B cell (primary cell): Measurements from ENCODE around the gene NIPSNAP2. TPM values are rescaled to one million over a fixed set of nuclear protein-coding genes. Genes with fewer than 3 reads are reported as not detected.

Source experiments
- ATAC-seq: fragments of 200-7000 bp; cut with Tn5 transposase; one replicate; pipeline ENCODE4 v1.10.0; 2021; ENCODE audit warnings: low read depth, mild to moderate bottlenecking, moderate number of reproducible peaks, moderate library complexity
- CTCF ChIA-PET: fragments of 350-600 bp; sonication (Branson Sonifier 250); formaldehyde crosslinking; loops from one replicate; lab custom pipeline; 2021; ENCODE audit warnings: antibody characterized with exemption, inconsistent platforms; lab: Charles Lee
- POLR2A ChIA-PET: fragments of 350-600 bp; sonication (Branson Sonifier 250); formaldehyde crosslinking; loops from one replicate; lab custom pipeline; 2021; ENCODE audit warnings: antibody characterized with exemption; lab: Charles Lee
- DNase-seq: peaks from one replicate; pipeline ENCODE4 v3.0.0; 2013
- H2AFZ ChIP-seq: 2 replicates; pipeline ENCODE4 v1.6.1; 2012; ENCODE audit warnings: mild to moderate bottlenecking, low read depth, low read length; ENCODE audit not compliant: insufficient read depth, poor library complexity, severe bottlenecking
- H3K27ac ChIP-seq, 2 donors: 1 replicate in 1 of 2; 2 replicates in 1 of 2; pipeline ENCODE4 v1.5.1; 2012 to 2013; ENCODE audit warnings: low read length in 2 of 2, mild to moderate bottlenecking in 2 of 2, moderate library complexity in 1 of 2
- H3K27me3 ChIP-seq, 4 experiments: fragments of 200-600 bp in 1 of 4; sonication (generic) in 1 of 4; replicated peaks in 1 of 4; 1 replicate in 2 of 4; 2 replicates in 2 of 4; pipeline versions ENCODE4 v1.6.1 to v1.7.0; 2013 to 2016; ENCODE audit warnings: low read length in 3 of 4, mild to moderate bottlenecking in 2 of 4, mixed read lengths in 1 of 4, moderate library complexity in 1 of 4; ENCODE audit not compliant: insufficient read depth in 4 of 4, control insufficient read depth in 3 of 4; ENCODE audit errors: control extremely low read depth in 1 of 4
- H3K36me3 ChIP-seq, 2 experiments: replicated peaks in 1 of 2; 1 replicate in 1 of 2; 2 replicates in 1 of 2; pipeline versions ENCODE4 v1.6.1 to v1.7.1; 2013; ENCODE audit warnings: low read length in 1 of 2; ENCODE audit not compliant: insufficient read depth in 2 of 2, control insufficient read depth in 1 of 2; ENCODE audit errors: control extremely low read depth in 1 of 2, extremely low read depth in 1 of 2
- H3K4me1 ChIP-seq, 2 donors: fragments of 200-600 bp in 1 of 2; sonication (generic) in 1 of 2; 1 replicate in 1 of 2; 2 replicates in 1 of 2; pipeline versions ENCODE4 v1.5.1 to v1.6.1; 2013 to 2017; ENCODE audit warnings: low read length in 2 of 2; ENCODE audit not compliant: control insufficient read depth in 2 of 2, insufficient read depth in 2 of 2
- H3K4me2 ChIP-seq: replicated peaks from 2 replicates; pipeline ENCODE3; 2012; ENCODE audit warnings: mild to moderate bottlenecking, low read depth, low read length; ENCODE audit not compliant: poor library complexity, severe bottlenecking
- H3K4me3 ChIP-seq, 5 experiments: fragments of 200-600 bp in 1 of 5; sonication (generic) in 1 of 5; 1 replicate in 3 of 5; 2 replicates in 2 of 5; pipeline versions ENCODE4 v1.5.1 to v1.7.0; 2011 to 2016; ENCODE audit warnings: low read length in 4 of 5, mild to moderate bottlenecking in 4 of 5, low read depth in 2 of 5, control low read depth in 1 of 5, moderate library complexity in 1 of 5; ENCODE audit not compliant: insufficient read depth in 1 of 5; ENCODE audit errors: control extremely low read depth in 1 of 5, extremely low read depth in 1 of 5
- H3K79me2 ChIP-seq: fragments of 200-600 bp; sonication (generic); one replicate; pipeline ENCODE4 v1.6.0; 2016; ENCODE audit warnings: low read length; ENCODE audit not compliant: control insufficient read depth, insufficient read depth
- H3K9ac ChIP-seq: fragments of 200-600 bp; sonication (generic); 2 replicates; pipeline ENCODE4 v1.6.1; 2017; ENCODE audit warnings: mild to moderate bottlenecking, low read length, moderate library complexity
- H3K9me3 ChIP-seq, 3 donors: one replicate each; pipeline versions ENCODE4 v1.6.1 to v1.7.1; 2013; ENCODE audit warnings: low read length in 2 of 3; ENCODE audit not compliant: control insufficient read depth in 2 of 3, insufficient read depth in 1 of 3; ENCODE audit errors: control extremely low read depth in 1 of 3
- H4K20me1 ChIP-seq: 2 replicates; pipeline ENCODE4 v1.6.0; 2012; ENCODE audit warnings: mild to moderate bottlenecking, low read length; ENCODE audit not compliant: insufficient read depth, control insufficient read depth, poor library complexity, severe bottlenecking
- H3K27ac Mint-ChIP-seq: one replicate; pipeline ENCODE4 v1.8.0; 2021; ENCODE audit warnings: mixed read lengths
- H3K27me3 Mint-ChIP-seq: one replicate; pipeline ENCODE4 v1.8.0; 2021; ENCODE audit warnings: mixed read lengths
- H3K4me1 Mint-ChIP-seq: one replicate; pipeline ENCODE4 v1.8.0; 2021; ENCODE audit warnings: mixed read lengths
- H3K4me3 Mint-ChIP-seq: one replicate; pipeline ENCODE4 v1.8.0; 2021; ENCODE audit warnings: mixed read lengths
- H3K9me3 Mint-ChIP-seq: one replicate; pipeline ENCODE4 v1.8.0; 2022; ENCODE audit warnings: mixed read lengths; ENCODE audit not compliant: insufficient read depth
- CTCF ChIP-seq: fragments of 200-600 bp; IDR thresholded peaks from one replicate; pipeline ENCODE4 v1.8.0; 2022; ENCODE audit warnings: antibody characterized with exemption, mild to moderate bottlenecking
- EZH2 ChIP-seq: IDR thresholded peaks from 2 replicates; pipeline ENCODE4 v1.6.1; 2012; ENCODE audit warnings: borderline replicate concordance, low read depth, mild to moderate bottlenecking, moderate library complexity, low read length; ENCODE audit not compliant: insufficient read depth, poor library complexity, severe bottlenecking
- WGBS: methylation state at CpG from one replicate; pipeline ENCODE4 v1.1.5; 2013; ENCODE audit warnings: missing lambda C conversion rate; ENCODE audit not compliant: insufficient coverage; 5-methylcytosine and 5-hydroxymethylcytosine counted together
- intact Hi-C: fragments of 100-400 bp; cut with micrococcal nuclease; formaldehyde crosslinking; loops from one replicate; pipeline ENCODE4 v1.10.0; 2022
- polyA plus RNA-seq: library from polyadenylated mRNA; depleted of rRNA; stranded (reverse); fragments of >200 nt; gene quantifications from 2 replicates; pipeline ENCODE4 v1.2.3, GENCODE V29; 2012
- total RNA-seq, 2 donors: library from RNA; stranded (reverse); fragments of 120-200 nt in 1 of 2; gene quantifications; 1 replicate in 1 of 2; 2 replicates in 1 of 2; pipeline versions ENCODE4 v1.2.3 to v1.2.4, GENCODE V29; 2013 to 2022

Gene NIPSNAP2
- total and polyA plus RNA-seq, 2 donors (not counting 1 experiment from before 2014, with no cell fraction given) = 19.6 to 40.4 TPM

GRCh38 chr7:55983537-55983936, 19.2 kb downstream of the NIPSNAP2 start:
- Mint-ChIP-seq H3K4me3 (no peak overlapping the region), H3K9me3 (no peaks in the 10 kb centered on the region), H3K27ac (no peak overlapping the region), H3K4me1 (no peaks in the 10 kb centered on the region), H3K27me3 (no peaks in the 10 kb centered on the region)
- ATAC-seq = no peak
- H3K36me3 ChIP-seq = peaks cover 5 to 56% of the 10 kb centered on the region in 2 experiments
- no peak overlapping the region for H3K27ac ChIP-seq
- H3K79me2 ChIP-seq = no peaks in the 10 kb centered on the region
- no peaks in the 10 kb centered on the region for H3K4me1 ChIP-seq
- ChIA-PET CTCF (interaction anchor here (1.4 kb wide), 1 partner anchor 90 kb away, joined by 4 read pairs; no protein-coding TSS in a partner anchor), POLR2A (no interaction called here)
- no peak overlapping the region for H3K4me3 ChIP-seq
- TF ChIP-seq CTCF = no peak
- no peak for TF ChIP-seq EZH2
- no CpG with 5 or more reads among the region's 3 CpGs for WGBS
- H3K9me3 ChIP-seq = no peaks in the 10 kb centered on the region
- DNase-seq = no peak
- no peak overlapping the region for H2AFZ ChIP-seq
- H3K27me3 ChIP-seq = no peaks in the 10 kb centered on the region
- H3K4me2 ChIP-seq = no peak overlapping the region
- no peaks in the 10 kb centered on the region for H4K20me1 ChIP-seq
- no peak overlapping the region for H3K9ac ChIP-seq
- intact Hi-C loops = no loop called here

GRCh38 chr7:55992346-55992745, 28.0 kb downstream of the NIPSNAP2 start:
- Mint-ChIP-seq H3K27me3 (no peaks in the 10 kb centered on the region), H3K4me3 (no peak overlapping the region), H3K4me1 (no peaks in the 10 kb centered on the region), H3K27ac (no peak overlapping the region), H3K9me3 (no peaks in the 10 kb centered on the region)
- H3K36me3 ChIP-seq = peaks cover 16 to 22% of the 10 kb centered on the region in 2 experiments
- H3K79me2 ChIP-seq = no peaks in the 10 kb centered on the region
- no peak overlapping the region for H3K4me2 ChIP-seq
- intact Hi-C loops = no loop called here
- H3K27ac ChIP-seq = no peak overlapping the region
- no peaks in the 10 kb centered on the region for H3K9me3 ChIP-seq
- no peak overlapping the region for H2AFZ ChIP-seq
- DNase-seq = no peak
- H4K20me1 ChIP-seq = no peaks in the 10 kb centered on the region
- no peaks in the 10 kb centered on the region for H3K4me1 ChIP-seq
- H3K9ac ChIP-seq = no peak overlapping the region
- no peak overlapping the region for H3K4me3 ChIP-seq
- ATAC-seq = no peak
- no peak for TF ChIP-seq EZH2
- TF ChIP-seq CTCF = no peak
- ChIA-PET POLR2A (no interaction called here), CTCF (no interaction called here)
- 92% methylated on average over 3 of the region's 3 CpGs for WGBS
- H3K27me3 ChIP-seq = no peaks in the 10 kb centered on the region
